Pulmonary artery endothelial cell (primary cell): ENCODE measurements around the gene RUSC1. TPM values are rescaled to one million over a fixed set of nuclear protein-coding genes. Genes with fewer than 3 reads are reported as not detected.
A peak's percentile ranks its signal among the peaks of the same experiment; 100 is the strongest.

Experiments used
- DNase-seq: peaks from one replicate; pipeline ENCODE4 v3.0.0-alpha.2; 2011; ENCODE audit warnings: low read depth, low spot score
- total RNA-seq: library from RNA; depleted of rRNA; stranded (reverse); fragments of >200 nt; gene quantifications from 2 replicates; pipeline ENCODE4 v1.2.3, GENCODE V29; 2014

Gene RUSC1
- total RNA-seq, 1 donor from 2014 or later, result 10.8 TPM

DNA sequence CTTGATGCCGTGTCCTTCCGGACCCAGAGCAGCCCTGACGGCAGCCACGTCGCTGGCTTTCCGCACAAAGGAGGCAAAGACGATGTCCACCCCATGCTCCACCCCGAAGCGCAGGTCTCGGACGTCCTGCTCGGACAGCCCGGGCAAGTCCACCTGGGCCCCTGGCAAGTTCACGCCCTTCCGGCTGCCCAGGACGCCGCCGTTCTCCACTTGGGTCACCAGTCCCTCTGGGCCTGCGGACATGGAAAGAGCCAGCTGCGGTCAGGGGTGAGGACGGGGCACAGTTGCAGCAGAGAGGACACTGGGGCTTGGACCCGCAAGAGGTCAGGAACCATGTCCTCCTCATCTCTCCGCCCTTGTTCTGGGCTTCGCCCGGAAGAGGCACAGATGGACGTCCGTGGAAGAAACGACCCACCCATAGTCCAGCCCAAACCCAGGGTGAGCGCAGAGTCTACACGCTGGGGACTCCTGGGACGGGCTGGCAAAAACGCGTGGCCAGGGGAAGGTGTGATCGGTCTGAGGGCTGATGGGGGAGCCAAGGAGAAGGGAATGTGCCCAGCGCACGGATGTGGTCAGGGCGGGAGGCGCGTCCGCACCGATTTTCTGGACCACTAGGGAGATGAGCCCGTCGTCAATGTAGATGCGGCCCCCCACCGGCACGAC, 26.0 kb upstream of the RUSC1 start:
- no peak for DNase-seq

- DNase-seq, result no peak
Measured at GRCh38 chr1:155295183-155295941, 25.3 kb upstream of the RUSC1 start.

DNA sequence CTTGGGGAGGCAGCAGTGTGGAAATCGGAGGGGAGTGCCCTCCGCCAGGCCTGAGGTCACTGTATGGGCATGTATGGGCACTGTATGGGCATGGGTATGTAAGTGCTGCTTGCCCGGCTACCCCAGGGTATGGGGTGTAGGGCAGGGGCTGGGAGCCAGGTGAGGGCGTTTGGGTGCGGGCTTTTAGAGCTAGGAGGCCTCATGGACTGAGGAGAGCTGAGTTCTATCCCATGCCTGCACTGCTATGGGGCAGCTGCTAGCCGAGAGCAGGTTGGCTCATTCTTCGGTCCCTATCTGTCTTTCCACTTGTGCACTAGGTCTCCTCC, 24.8 kb upstream of the RUSC1 start:
- no peak for DNase-seq

DNA sequence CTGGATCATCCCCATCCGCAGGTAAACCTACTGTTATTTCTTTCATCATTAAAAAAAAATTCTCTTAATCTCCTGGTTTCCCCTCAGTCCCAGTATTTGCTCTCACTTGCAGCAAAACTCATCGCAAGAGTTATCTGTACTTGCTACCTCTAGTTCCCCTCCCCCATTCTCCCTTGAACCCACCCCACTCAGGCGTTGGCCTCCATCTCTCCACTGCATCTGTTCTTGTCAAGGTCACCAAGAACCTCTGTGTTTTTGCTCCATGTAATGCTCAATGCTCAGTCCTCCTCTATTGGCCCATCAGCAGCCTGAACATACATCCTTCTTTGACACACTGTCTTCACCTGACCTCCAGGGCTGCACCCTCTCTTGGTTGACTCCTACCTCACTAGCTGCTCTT, 24.0 kb upstream of the RUSC1 start:
- no peak for DNase-seq

DNA sequence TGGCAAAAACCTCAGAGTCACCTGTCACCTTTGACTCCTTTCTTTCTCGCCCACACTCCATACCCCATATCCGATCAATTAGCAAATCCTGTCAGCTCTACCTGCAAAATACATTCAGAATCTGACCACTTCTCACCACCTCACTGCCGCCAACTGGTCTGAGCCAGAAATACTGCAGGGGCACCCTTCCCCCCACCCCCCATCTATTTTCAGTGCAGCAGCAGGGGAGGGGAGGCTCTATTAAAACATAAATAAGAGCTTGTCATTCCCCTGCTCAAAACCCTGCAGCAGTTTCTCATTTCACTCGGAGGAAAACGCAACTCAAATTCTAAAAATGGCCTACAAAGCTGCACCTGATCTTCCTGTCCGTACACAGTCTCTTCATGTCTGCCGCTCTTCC, 23.3 kb upstream of the RUSC1 start:
- DNase-seq, result no peak

- no peak for DNase-seq
Measured at GRCh38 chr1:155300024-155300423, 20.7 kb upstream of the RUSC1 start.

GRCh38 chr1:155300553-155301329, 20.0 kb upstream of the RUSC1 start:
- DNase-seq, result no peak

DNA sequence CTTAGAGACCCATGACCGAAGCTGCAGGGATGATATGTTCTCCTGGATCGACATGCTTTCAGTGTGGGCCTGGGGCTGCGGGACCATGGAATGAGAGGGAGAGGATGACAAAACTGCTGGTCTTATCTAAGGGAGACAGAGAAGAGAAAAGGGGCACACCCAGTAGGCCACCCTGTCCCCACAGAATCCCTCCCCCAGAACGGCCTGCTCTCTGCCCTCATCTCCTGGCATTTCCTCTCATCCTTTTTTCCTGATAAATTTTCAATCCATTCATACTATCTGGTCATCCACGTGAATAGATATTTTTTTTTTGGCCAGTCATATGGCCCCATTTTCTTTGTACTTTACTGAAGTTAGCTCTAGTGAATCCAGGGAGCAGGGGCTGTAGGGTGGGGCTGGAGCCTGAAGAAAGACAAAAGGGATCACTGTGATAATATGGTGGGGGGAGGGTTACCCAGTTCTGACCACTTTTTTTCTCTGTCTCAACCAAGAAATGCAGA, 19.3 kb upstream of the RUSC1 start, which contains the start of gene PKLR:
PKLR (minus strand) TSS at position 97 of the 500 bp plus-strand sequence; CDS start at position 54, 43 bp downstream.
- DNase-seq, result no peak

GRCh38 chr1:155304558-155305063, 16.1 kb upstream of the RUSC1 start:
- no peak for DNase-seq

DNA sequence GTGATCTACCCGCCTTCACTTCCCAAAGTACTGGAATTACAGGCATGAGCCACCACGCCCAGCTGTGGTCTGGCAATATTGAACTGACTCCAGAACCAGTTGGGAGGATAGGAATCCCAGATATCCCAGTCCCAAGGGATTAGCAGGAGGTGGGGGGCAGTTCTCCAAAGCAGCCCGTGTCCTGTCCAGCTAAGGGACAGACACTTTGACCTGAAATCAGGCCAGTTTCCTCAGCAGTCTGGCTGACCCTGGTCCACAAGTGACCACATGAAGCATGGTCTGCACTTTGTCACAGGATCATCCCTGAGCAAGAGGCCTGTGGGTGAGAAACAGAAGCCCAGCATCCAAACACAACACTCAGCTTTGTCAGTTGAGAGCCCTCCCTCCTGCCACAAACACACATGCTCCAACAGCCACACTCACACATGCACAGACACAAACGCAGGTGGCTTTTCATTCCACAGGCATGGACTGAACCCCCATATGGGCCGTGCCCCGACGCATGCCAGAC, 14.8 kb upstream of the RUSC1 start:
- no peak for DNase-seq

DNA sequence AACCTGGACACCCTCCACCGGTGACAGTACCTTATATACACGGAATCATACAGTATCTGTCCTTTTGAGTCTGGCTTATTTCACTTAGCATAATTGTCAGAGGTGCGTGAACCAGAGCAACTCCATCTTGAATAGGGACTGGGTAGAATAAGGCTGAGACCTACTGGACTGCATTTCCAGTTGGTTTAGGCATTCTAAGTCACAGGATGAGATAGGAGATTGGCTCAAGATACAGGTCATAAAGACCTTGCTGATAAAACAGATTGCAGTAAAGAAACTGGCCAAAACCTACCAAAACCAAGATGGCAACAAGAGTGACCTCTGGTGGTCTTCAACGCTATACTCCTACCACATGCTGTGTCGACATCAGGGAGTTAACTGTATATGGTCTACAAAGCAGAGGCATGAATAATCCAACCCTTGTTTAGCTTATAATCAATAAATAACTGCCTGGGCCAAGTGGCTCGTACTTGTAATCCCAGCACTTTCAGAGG, 13.4 kb upstream of the RUSC1 start:
- no peak for DNase-seq

DNA sequence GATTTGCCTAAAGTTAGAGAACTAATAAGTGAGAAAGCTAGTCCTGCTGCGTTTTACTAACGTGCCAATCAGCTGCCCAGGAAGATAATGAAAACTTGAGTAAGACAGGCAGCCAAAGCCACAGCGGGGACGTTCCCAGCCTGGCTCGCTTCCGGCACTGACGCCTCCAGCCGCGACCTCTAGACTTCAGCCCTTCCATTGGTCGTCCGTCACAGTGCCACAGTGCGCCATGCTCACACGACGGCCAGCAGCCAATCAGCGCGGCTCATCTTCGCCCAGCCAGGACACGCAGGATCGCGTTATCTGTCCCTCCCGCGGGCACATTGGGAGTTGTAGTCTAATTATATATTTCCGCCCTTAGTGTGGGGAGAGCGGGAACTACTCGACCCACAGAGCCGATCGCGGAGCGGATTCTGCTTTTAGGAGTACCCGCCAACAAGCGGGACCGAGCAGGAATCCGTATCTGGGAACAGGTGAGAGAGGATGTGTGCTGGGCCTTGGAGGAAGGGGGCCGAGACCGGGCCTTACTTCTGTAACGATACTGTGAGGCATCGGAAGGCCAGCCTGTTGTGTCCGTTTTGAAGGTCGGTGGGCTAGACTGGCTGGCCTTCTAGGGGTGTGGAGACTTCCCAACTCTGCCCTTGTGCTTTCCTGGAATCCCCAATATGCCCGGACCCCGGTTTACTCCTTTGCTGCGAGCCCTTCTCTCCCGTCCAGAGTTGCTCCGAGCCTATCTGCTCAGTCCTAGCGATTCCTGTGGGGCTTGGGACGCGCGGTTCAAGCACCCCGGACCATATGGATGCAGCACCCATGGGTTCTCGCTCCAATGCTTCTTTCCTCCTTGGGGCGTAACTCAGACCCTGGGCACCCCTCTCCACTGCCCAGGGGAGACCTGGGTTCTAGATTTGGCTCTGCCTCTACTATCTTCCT, 11.9 kb upstream of the RUSC1 start, which contains the start of gene FDPS:
FDPS (plus strand) TSS at position 374 of the 930 bp plus-strand sequence. CDS start 924 bp downstream, outside the sequence.
- peak; percentile 96 for DNase-seq

GRCh38 chr1:155309423-155310021, 11.2 kb upstream of the RUSC1 start:
- no peak for DNase-seq

DNA sequence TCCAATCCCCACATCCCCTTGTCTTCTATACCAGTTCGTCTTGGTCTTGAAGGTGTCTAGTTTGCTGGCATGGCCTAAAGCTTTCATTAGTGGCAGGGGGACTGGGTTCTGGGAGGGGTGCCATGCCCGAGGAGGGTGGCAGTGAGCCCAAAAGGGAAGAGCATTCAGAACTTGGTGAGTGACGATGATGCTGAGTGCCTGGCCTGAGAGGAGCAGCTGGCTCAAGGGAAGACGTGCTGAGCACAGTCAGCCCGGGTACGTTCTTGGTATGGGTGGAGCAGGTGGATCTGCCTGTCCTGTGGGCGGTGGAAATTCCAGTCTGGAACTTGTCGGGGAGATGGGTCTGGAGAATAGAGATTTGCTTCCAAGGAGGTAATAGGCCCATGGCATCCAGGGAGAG, 7.4 kb upstream of the RUSC1 start:
- DNase-seq, result no peak

DNA sequence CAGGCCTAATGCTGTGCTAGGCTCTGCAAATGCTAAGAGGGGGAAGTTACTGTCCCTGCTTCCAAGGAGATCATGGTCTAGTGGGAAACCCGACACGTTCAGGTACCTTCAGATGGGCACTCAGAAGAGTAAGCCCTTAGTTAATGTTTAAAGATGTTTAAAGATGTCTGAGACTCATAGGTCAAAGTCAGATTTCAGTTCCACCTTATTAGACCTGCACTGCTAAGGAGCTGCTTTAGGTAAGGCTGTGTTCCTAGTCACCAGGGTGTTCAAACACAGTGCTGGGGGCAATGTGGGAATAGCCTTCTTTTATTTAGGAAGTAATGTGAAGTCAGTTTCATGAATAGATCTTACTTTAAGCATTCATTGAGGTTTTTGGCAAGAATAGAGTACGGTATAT, 3.8 kb upstream of the RUSC1 start:
- no peak for DNase-seq

GRCh38 chr1:155318082-155318481, 2.6 kb upstream of the RUSC1 start:
- DNase-seq, result no peak

- no peak for DNase-seq
Measured at GRCh38 chr1:155319536-155319935, 1.2 kb upstream of the RUSC1 start.

DNA sequence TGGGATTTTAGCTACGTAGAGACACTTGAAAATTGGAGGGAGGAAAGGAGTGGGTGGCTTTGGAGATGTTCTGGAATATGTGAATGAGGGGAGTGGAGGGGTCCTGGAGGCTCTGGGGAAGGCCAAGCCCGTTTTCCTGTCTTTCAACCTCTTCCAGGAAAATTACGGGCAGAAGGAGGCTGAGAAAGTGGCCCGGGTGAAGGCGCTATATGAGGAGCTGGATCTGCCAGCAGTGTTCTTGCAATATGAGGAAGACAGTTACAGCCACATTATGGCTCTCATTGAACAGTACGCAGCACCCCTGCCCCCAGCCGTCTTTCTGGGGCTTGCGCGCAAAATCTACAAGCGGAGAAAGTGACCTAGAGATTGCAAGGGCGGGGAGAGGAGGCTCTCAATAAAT, 442 bp upstream of the RUSC1 start:
- no peak for DNase-seq

DNA sequence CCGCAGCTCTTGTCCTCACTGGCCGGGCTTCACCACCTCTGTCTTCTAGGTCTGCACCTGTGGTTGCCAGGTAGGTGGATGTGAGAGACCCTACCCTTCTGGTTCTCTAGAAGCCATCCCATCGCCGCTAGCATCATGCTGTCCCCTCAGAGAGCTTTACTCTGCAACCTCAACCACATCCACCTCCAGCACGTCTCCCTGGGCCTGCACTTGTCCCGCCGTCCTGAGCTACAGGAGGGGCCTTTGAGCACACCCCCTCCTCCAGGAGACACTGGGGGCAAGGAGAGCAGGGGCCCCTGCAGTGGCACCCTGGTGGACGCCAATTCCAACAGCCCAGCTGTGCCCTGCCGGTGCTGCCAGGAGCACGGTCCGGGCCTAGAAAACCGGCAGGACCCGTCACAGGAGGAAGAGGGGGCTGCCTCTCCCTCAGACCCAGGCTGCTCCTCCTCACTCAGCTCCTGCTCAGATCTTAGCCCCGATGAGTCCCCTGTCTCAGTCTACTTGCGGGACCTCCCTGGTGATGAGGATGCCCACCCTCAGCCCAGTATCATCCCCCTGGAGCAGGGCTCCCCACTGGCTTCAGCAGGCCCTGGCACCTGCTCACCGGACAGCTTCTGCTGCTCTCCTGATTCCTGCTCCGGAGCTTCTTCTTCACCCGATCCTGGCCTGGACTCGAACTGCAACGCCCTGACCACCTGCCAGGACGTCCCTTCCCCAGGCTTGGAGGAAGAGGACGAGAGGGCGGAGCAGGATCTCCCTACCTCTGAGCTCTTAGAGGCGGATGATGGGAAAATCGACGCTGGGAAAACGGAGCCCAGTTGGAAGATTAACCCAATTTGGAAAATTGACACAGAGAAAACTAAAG, 1.2 kb downstream of the RUSC1 start:
- DNase-seq, result no peak
